Stimulated activated CD4-positive, alpha-beta T cell treated with anti-CD3 and anti-CD28 coated beads, Interleukin-2, amount 100 ng/mL, for 4 hours (primary cell): ENCODE measurements around the gene FUT7.

Experiments used
- DNase-seq: peaks from one replicate; pipeline ENCODE4 v3.0.0-alpha.2; 2020; ENCODE audit warnings: low read depth

The FUT7 gene

DNA sequence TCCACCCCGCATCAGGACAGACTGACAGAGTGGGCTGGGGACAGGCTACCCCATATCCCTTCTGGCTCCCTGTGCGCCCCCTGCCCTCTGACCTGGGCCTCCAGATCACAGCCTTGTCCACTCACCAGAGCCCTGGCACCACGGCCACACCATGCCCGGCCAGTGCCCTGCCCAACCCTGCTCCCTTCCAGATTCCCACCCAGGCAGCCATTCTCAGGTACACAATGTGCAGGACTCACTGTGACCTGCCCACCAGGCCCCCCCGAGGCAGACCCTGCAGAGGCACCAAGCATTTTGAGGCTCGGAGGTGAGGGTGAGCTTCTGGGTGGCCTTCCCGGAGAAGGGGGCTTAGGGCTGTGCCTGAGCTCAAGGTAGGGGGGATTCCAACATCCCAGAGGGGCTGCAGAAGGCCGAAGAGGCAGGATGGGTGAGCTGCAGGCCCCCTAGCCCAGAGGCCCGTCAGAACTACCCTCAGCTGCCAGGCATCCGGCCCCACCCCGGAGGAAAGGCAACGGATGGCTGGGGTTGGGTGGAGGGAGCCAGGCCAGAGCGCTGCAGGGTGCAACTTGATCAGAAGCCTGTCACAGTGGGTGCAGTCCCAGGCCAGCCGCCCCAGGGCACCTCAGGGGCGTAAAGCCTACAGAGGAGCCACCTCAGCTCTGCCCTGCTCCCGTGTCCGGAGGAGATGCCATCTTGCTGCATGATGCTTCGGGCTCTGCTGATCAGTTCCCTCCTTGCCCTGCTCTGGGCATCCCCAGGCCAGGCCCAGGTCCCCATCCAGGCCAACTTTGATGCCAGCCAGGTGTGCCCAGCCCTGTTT lies 49.4 kb downstream of the FUT7 start, which contains the start of gene LCNL1:
TSS of gene LCNL1 (plus strand) at position 762 of the 820 bp plus-strand sequence. CDS start 594 bp downstream, outside the sequence.
- DNase-seq, result no peak

DNA sequence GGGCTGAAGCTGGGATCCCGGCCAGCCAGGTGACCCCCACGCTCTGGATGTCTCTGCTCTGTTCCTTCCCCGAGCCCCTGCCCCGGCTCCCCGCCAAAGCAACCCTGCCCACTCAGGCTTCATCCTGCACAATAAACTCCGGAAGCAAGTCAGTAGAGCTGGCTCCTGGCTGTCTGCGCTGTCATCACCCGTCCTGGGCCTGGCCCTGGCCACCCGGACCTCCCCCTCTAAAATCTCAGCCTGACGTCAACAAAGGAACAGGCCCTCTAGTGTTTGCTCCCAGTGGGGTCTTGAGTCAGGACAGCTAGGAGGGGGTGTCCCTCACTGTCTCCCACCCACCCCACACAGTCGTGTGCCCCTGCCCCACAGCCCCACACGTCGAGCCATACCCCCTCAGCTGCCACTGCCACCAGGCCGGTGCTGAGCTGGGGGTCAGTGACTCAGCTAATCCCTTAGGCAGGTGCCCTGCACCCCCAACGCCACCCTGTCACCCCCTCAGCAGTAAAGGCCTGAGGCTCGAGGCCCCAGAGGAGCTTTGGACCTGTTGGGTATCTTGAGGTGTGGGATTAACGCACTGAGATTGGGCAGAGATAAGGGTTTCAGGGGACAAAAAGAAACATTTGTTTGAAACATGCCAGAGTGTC lies 50.2 kb downstream of the FUT7 start:
- DNase-seq, result no peak

DNA sequence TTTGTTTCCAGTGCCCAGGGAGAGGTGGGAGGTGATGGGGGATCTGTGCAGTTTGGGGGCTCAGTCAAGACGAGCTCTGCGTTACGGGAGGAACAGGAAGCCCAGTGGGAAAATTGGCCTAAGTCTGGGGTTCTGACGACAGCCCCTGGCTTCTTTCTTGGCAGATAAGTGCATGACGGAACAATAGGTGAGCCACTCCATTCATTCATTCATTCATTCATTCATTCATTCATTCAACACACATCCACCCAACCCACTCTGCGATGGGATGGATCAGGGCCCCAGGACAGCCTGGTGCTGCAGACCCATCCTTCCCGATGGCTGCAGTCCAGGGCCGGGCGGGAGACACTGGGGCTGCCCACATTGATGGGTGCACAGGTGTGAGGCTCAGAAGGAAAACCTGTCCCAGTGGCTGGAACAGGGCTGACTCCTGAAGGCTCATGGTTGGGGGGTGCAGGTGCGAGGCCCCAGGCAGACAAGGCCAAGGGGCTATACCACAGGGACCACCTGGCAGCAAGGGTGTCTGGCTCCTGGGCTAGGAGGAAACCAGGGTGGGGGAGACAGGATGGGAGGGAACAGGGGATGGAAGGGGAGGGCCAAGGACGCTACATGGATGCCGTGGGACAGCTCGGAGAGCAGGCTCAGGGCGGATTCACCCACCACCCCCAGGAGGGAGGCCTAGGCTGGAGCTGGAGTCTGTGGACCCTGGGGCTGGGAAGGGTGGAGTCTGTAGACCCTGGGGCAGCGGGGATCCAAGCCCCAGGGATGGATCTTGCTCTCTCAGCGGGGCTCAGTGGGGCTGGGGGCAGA lies 51.0 kb downstream of the FUT7 start:
- no peak for DNase-seq
